SW480 (cell line): ENCODE results near the gene SRPK3.

Experiments used
- DNase-seq: peaks from one replicate; pipeline ENCODE4 v3.0.0-alpha.2; 2016; ENCODE audit warnings: low spot score

SRPK3 gene

GRCh38 chrX:153784325-153784967 is 3.6 kb downstream of the SRPK3 start:
- no peak for DNase-seq

DNA sequence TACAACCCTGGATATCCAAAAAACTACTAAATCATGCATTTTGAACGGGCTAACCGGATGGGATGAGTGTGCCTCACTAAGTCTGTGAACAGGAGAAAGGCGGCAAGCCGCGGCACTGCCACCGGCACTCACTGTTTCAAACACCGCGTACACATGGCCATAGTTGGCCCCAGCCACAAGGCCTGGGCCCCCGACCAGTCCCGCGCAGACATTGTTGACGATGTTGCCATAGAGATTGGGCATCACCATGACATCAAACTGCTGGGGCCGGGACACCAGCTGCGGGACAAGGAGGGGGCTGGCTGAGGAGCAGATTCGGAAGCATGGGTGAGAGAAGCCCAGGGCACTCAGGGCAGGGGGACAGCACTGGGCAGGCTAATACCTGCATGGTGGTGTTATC is 5.8 kb downstream of the SRPK3 start:
- no peak for DNase-seq

- DNase-seq: no peak
These were observed 8.8 kb downstream of the SRPK3 start for GRCh38 chrX:153789654-153790053.

DNA sequence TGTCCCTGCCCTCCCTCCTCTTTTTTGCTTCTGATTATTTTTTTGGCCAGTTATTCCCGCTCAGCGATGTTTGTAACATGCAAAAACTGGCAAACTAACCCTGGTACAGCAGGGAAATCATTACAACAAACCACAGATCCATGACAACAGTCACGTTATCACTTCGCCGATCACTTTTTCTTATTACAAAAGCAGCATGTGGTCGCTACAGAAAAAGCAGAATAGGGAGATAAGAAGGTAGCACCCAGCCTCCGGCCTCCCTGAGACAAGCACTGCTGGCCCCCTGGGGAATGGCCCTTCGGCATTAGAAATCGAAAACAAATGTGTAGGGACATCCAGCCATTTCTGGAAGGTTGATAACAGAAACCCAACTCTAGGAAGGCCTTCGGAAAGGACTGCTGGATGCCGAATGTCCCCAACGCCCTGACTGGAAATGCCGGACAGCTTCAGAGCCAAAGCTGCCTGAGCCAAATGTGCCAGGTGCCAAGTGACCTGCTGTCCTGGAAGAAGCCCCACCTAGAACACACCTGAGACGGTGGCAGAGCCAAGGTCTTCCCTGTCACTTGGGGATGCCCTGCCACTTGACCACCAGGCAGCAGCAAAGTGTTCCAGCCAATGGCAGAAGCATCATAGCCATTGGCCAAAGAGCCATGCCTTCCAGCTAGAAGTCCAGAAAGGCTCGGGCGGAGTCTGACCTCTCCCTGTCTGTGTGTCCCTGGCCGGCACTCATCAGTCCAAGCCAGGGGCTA is 10.4 kb downstream of the SRPK3 start:
- no peak for DNase-seq

DNA sequence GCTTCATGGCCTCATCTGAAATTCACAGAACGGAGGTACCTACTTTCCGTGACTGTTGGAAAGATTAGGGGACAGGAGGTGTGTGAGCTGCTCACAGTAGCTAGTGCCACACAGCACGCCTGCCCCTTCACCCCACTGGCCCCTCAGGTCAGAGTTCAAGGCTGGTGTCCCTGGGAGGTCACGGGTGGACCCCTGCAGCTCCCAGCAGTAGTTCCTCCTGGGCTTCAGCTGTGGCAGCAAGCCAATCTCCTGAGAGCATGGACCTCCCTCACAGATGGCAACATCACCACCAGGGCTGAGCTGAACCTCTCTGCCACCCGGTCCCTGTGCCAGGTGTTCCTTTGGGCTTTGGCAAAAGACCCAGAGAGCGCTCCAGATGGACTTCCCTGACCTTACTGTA is 11.5 kb downstream of the SRPK3 start:
- DNase-seq: no peak

DNA sequence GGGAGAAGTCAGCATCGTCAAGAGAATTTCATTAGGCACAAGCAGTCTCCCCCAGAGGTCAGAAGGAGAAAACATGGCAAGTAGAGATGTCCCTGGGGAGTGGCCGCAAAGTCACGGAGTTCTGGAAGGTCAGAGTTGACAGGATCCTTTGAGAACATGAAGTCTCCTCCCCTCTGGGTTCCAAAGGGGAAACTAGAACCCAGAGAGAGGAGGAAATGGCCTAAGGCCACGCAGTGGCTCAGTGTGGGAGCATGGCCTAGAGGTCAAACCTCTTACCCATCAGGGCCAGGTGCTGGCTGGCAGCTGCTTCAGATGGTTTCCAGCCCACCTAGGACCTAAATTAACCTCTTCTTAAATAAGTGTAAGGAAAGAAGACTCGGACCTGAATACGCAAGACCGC is 12.4 kb downstream of the SRPK3 start:
- no peak for DNase-seq

- DNase-seq: peak; percentile 92
These were observed 13.4 kb downstream of the SRPK3 start, which contains the start of the genes IDH3G and SSR4 for GRCh38 chrX:153794018-153794896. Gene IDH3G (minus strand): TSS chrX:153794375. CDS start chrX:153794326, 49 bp downstream. Gene SSR4 (plus strand): TSS chrX:153794668. CDS start chrX:153794688, 20 bp downstream.

DNA sequence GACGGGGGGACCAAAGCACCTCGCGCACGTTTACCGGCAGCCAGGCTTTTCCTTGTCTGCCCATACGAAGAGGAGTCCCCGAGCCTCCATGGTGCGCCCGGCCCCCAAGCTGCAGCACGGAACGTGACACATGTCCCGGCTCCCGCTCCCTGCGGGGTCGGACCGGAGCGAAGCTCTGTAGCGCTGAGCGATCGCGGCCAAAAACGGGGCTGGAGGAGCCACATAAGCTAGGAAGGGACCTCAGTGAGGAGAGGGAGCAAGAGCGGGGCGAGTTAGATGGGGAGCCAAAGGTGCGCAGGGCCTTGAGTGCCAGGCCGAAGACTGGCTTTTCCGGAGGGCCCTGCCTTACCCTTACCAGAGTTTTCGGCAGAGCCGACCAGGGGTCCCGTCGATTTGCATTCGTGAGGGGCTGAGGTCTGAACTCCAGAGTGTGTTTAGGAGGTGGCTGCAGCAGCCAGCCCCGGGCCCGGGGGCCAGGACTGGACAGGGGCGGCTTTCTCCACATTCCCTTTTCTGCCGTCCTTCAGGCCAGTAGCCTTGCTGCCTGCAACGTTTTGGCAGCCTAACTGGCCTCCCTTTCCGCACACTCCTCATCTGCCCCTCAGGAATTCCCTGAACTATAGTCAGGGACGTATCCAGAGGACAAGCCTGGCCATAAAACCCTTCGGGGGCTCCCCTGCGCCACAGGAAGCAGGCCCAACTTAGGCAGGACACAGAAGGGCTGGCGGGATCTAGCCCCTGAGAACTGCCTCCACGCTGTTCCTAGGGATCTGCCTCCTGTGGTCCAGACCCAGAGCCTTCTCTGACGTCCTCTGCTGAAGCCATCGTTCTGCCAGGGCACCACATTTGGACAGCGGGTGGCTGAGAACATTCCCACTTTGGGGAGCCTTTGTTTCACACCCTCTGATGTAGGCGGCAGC is 14.3 kb downstream of the SRPK3 start:
- no peak for DNase-seq

- no peak for DNase-seq
These were observed 16.7 kb downstream of the SRPK3 start for GRCh38 chrX:153797415-153798015.

DNA sequence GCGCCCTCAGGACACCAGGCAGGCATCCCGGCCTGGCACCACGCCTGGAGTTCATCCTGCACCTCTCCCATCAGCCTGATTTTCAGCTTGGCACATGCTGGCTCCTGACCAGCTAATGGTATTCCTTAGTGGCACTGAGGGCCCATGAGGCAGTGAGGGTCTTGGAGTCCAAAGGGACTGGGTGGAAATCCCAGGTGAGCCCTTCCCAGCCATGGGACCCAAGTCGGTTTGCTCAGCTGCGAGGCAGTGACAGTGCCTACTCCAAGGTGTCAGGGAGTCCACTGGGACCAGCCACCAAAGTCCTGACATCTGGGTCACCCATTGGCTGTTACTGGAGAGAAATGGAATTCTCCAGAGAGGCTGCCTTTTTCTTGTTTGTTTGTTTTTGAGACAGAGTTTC is 18.5 kb downstream of the SRPK3 start:
- DNase-seq: no peak

GRCh38 chrX:153800177-153800722 is 19.4 kb downstream of the SRPK3 start:
- no peak for DNase-seq

- no peak for DNase-seq
These were observed 19.9 kb downstream of the SRPK3 start for GRCh38 chrX:153800746-153801145.

GRCh38 chrX:153801669-153802068 is 20.8 kb downstream of the SRPK3 start:
- DNase-seq: no peak

DNA sequence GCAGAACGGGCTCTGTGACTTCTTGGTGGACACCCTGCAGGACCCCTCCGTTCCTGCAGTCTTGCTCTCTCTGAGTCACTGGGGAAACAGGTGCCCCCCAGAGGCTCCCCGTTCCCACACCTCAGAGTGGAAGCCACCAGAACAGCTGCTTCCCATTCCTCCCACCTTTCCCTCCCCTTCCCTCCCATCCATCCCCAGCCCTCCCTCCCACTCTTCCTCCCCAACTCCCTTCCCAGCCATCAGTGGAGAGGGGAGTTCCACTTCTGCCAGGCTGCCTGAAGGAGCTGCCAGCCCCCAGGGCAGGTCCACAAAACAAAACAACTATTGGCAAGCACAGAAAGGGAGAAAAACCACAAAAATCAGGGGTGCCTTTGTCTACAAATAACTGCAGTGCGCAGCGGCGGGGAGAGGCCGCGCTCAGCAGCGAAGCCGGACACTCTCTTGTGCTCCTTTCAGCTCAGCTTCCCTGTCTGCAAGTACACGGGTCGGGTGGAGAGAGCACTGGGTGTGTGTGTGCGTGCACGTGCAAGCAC is 21.7 kb downstream of the SRPK3 start:
- no peak for DNase-seq

GRCh38 chrX:153803211-153804099 is 22.6 kb downstream of the SRPK3 start:
- no peak for DNase-seq

- no peak for DNase-seq
These were observed 23.3 kb downstream of the SRPK3 start for GRCh38 chrX:153804100-153804595.

DNA sequence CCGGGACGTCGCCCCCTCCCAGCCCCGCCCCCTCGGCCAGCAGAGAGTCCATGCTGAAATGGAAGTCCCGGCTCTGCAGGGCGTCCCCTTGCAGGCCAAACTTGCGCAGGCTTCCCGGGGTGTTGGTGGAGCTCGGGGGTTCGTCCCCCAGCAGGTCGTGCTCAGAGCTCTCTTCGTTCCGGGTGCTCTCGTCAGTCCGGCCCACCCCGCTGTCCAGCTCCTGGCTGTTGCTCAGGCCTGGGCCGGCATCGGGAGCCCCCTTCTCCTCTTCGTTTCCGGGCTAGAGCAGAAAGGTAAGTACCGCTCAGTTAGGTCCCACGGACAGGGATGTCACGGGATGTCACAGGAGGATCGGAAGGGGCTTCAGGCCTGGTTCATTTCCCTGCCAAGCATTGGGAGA is 23.8 kb downstream of the SRPK3 start:
- no peak for DNase-seq

DNA sequence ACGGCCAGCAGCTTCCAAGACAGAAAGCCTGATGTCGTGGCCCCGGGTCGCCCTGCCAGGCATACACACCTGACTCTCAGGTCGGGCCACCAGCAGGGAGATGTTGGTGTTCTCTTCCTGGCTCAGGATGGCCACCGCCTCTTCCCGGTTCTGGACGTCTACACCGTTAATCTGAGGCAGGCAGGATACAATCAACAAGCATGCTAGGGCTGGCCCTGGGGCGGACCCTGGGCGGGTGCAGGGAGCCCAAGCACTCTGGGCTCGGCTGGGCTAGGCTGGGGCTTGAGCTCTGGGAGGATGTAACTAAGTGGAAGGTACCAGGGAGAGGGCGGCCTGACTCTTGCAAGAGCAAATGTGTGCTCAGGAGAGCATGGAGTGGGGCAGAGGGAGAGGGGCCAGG is 24.6 kb downstream of the SRPK3 start:
- no peak for DNase-seq

GRCh38 chrX:153806999-153807575 is 26.2 kb downstream of the SRPK3 start:
- DNase-seq: no peak
